A673 (cell line): ENCODE measurements around the gene EYS. TPM values are rescaled to one million over a fixed set of nuclear protein-coding genes. Genes with fewer than 3 reads are reported as not detected.

Experiments used
- BruUV-seq: library from RNA; stranded (reverse); fragments of 400-500 nt; replicated peaks from 2 replicates; lab custom pipeline; 2021; lab: Mats Ljungman, UMichigan
- CTCF ChIA-PET: fragments of 300-600 bp; sonication (Branson Sonifier 250); formaldehyde crosslinking; loops from one replicate; lab custom pipeline; 2022; ENCODE audit warnings: antibody characterized with exemption; lab: Charles Lee
- POLR2A ChIA-PET: fragments of 300-600 bp; sonication (Branson Sonifier 250); formaldehyde crosslinking; loops from one replicate; lab custom pipeline; 2022; ENCODE audit warnings: antibody characterized with exemption; ENCODE audit not compliant: low non-redundant PET; lab: Charles Lee
- DNase-seq: peaks from one replicate; pipeline ENCODE4 v3.0.0-alpha.2; 2015; ENCODE audit warnings: low spot score
- H3K27ac ChIP-seq: fragments of 200-600 bp; sonication (generic); 2 replicates; pipeline ENCODE4 v1.5.1; 2016; ENCODE audit warnings: mixed run types, low read depth, mild to moderate bottlenecking, mixed read lengths, antibody characterized with exemption, low read length; ENCODE audit not compliant: poor library complexity, severe bottlenecking
- H3K27me3 ChIP-seq: fragments of 200-600 bp; sonication (generic); replicated peaks from 2 replicates; pipeline ENCODE4 v1.6.1; 2017; ENCODE audit warnings: mixed run types, low read depth, mild to moderate bottlenecking, mixed read lengths, antibody characterized with exemption, low read length; ENCODE audit not compliant: insufficient read depth, poor library complexity
- H3K36me3 ChIP-seq: fragments of 200-600 bp; sonication (generic); 2 replicates; pipeline ENCODE4 v1.6.1; 2016; ENCODE audit warnings: mixed run types, mild to moderate bottlenecking, mixed read lengths, antibody characterized with exemption, low read length; ENCODE audit not compliant: insufficient read depth, poor library complexity, severe bottlenecking
- H3K4me1 ChIP-seq: fragments of 200-600 bp; sonication (generic); 2 replicates; pipeline ENCODE4 v1.6.1; 2017; ENCODE audit warnings: mixed run types, mild to moderate bottlenecking, mixed read lengths, antibody characterized with exemption, low read length; ENCODE audit not compliant: insufficient read depth, poor library complexity, severe bottlenecking
- H3K4me3 ChIP-seq: fragments of 200-600 bp; sonication (generic); 2 replicates; pipeline ENCODE4 v1.5.1; 2016; ENCODE audit warnings: low read depth, mixed run types, mild to moderate bottlenecking, mixed read lengths, low read length; ENCODE audit not compliant: poor library complexity, severe bottlenecking
- H3K9me3 ChIP-seq: fragments of 200-600 bp; sonication (generic); 2 replicates; pipeline ENCODE4 v1.6.1; 2016; ENCODE audit warnings: mixed run types, low read depth, mild to moderate bottlenecking, mixed read lengths, antibody characterized with exemption, low read length; ENCODE audit not compliant: poor library complexity, severe bottlenecking
- EZH2 ChIP-seq: fragments of 200-600 bp; sonication (generic); IDR thresholded peaks from 2 replicates; pipeline ENCODE4 v1.6.1; 2017; ENCODE audit warnings: borderline replicate concordance, low read depth, mild to moderate bottlenecking, mixed read lengths, antibody characterized with exemption, low read length; ENCODE audit not compliant: poor library complexity, severe bottlenecking
- intact Hi-C: fragments of 100-400 bp; cut with micrococcal nuclease; formaldehyde crosslinking; loops from one replicate; pipeline ENCODE4 v1.10.0; 2022; ENCODE audit not compliant: unreplicated experiment
- total RNA-seq: library from RNA; stranded (reverse); gene quantifications from 2 replicates; pipeline ENCODE4 v1.2.3, GENCODE V29; 2021
- TF ChIP-seq, protein P1 (sequence below): fragments of 300-800, 200-600 bp; sonication (generic); conservative IDR thresholded peaks from 2 replicates; pipeline ENCODE4 v1.5.1; 2017; ENCODE audit warnings: low read depth, mild to moderate bottlenecking, antibody characterized with exemption, low read length, moderate library complexity, mixed read lengths

EYS gene
- total RNA-seq, 1 experiment from 2014 or later, result 0.47 TPM

DNA sequence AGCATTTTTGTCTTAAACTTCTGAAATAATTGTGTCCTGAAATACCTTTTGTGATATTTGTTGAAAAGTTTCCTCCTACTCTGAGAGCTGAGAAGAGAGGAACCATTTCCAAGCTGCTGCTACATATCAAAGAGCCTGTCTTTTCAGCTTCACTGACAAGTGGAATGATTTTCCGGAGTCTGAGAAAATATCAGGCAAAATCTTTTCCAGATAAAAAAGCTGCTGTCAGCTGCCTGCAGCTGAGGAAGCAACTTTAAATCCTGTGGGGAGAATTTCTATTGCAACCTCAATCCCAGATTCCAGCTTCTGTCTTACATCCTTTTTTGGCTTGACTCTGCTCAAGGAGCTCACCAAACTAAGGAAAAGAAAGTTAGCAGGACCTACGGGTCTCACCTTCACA, 1167.1 kb downstream of the EYS start:
- TF ChIP-seq EZH2, result no peak
- TF ChIP-seq, protein P1, sequence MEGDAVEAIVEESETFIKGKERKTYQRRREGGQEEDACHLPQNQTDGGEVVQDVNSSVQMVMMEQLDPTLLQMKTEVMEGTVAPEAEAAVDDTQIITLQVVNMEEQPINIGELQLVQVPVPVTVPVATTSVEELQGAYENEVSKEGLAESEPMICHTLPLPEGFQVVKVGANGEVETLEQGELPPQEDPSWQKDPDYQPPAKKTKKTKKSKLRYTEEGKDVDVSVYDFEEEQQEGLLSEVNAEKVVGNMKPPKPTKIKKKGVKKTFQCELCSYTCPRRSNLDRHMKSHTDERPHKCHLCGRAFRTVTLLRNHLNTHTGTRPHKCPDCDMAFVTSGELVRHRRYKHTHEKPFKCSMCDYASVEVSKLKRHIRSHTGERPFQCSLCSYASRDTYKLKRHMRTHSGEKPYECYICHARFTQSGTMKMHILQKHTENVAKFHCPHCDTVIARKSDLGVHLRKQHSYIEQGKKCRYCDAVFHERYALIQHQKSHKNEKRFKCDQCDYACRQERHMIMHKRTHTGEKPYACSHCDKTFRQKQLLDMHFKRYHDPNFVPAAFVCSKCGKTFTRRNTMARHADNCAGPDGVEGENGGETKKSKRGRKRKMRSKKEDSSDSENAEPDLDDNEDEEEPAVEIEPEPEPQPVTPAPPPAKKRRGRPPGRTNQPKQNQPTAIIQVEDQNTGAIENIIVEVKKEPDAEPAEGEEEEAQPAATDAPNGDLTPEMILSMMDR, result no peak
- no peak for DNase-seq
- ChIA-PET CTCF (no interaction called here), POLR2A (no interaction called here)
- Histone ChIP-seq H3K27ac (no peak overlapping the region), H3K4me1 (no peaks in the 10 kb centered on the region), H3K27me3 (no peaks in the 10 kb centered on the region), H3K9me3 (peaks cover 4% of the 10 kb centered on the region), H3K4me3 (no peak overlapping the region), H3K36me3 (no peaks in the 10 kb centered on the region)
- intact Hi-C loops, result no loop called here
- no TSS peak for BruUV-seq

DNA sequence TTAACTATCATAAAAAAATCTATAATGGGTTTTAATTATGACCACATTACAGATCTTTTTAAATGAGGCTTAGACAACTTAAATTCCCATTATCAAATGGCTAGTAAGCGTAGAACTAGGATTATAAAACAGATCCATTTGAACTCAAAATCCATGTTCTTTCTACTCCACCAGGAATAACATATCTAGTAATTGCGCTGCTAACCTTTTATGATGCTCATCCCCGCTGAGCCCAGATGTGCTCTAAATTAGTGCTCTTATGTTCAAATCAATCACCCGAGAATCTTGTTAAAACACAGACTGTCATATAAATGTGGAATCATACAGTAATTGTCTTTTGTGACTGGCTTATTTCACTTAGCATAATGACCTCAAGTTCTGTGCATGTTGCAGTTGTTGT, 1168.3 kb downstream of the EYS start:
- no TSS peak for BruUV-seq
- H3K4me1 ChIP-seq, result no peaks in the 10 kb centered on the region
- intact Hi-C loops, result no loop called here
- no peaks in the 10 kb centered on the region for H3K27me3 ChIP-seq
- peaks cover 4% of the 10 kb centered on the region for H3K9me3 ChIP-seq
- DNase-seq, result no peak
- no peak overlapping the region for H3K27ac ChIP-seq
- CTCF ChIA-PET, result no interaction called here
- no peak overlapping the region for H3K4me3 ChIP-seq
- TF ChIP-seq EZH2, result no peak
- TF ChIP-seq, protein P1, result no peak
- POLR2A ChIA-PET, result no interaction called here
- H3K36me3 ChIP-seq, result no peaks in the 10 kb centered on the region

DNA sequence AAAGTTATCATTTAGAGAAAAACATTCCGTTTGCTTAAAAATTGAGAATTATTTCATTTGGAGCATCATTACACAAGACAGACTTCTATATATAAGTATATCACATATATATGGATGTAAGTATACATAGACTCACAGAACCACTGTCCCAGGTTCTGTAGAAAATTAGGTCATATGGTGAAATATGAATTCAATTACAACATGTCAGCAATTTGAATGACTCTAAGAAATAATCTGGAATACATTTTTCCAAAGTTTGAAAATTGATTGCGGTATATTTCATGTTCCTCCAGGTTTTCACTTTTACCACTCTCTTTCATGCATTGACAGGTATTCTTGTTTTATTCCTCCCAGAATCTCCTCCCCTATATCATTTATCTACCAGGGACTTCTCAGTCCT, 1179.1 kb downstream of the EYS start:
- intact Hi-C loops, result no loop called here
- CTCF ChIA-PET, result no interaction called here

More for the DNA sequence above, 1179.1 kb downstream of the EYS start:
- no peaks in the 10 kb centered on the region for H3K36me3 ChIP-seq
- no peaks in the 10 kb centered on the region for H3K4me1 ChIP-seq
- TF ChIP-seq, protein P1, result no peak
- no peak for TF ChIP-seq EZH2
- no peaks in the 10 kb centered on the region for H3K27me3 ChIP-seq
- no TSS peak for BruUV-seq
- no peak overlapping the region for H3K4me3 ChIP-seq
- no peaks in the 10 kb centered on the region for H3K9me3 ChIP-seq
- POLR2A ChIA-PET, result no interaction called here
- no peak for DNase-seq
- H3K27ac ChIP-seq, result no peak overlapping the region
